HG03558 (cell line): Measurements from ENCODE around the gene SOX18.
A peak's percentile ranks its signal among the peaks of the same experiment; 100 is the strongest.

Experiments
- ATAC-seq: cut with Tn5 transposase; IDR thresholded peaks from one replicate; pipeline ENCODE4 v1.9.1; 2021; ENCODE audit warnings: moderate number of reproducible peaks; ENCODE audit not compliant: unreplicated experiment; ENCODE audit errors: extremely low read depth

SOX18 gene

DNA sequence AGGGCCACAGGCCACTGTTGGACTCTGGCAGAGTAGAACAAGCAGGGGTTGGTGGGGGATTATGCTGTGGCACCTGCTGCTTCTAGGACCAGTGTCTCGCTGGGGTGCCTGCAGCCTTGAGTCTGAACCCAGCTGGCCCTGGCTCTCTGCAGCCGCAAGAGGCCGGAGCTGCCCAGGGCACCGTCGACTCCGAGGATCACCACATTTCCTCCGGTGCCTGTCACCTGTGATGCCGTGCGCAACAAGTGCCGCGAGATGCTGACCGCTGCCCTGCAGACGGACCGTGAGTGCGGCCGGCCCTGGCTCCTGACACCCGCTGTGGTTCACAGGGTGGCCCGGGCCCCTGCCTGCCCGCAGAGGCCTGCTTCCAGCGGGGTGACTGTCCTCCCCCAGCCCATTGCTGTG is 19.8 kb upstream of the SOX18 start:
- ATAC-seq, result no peak

DNA sequence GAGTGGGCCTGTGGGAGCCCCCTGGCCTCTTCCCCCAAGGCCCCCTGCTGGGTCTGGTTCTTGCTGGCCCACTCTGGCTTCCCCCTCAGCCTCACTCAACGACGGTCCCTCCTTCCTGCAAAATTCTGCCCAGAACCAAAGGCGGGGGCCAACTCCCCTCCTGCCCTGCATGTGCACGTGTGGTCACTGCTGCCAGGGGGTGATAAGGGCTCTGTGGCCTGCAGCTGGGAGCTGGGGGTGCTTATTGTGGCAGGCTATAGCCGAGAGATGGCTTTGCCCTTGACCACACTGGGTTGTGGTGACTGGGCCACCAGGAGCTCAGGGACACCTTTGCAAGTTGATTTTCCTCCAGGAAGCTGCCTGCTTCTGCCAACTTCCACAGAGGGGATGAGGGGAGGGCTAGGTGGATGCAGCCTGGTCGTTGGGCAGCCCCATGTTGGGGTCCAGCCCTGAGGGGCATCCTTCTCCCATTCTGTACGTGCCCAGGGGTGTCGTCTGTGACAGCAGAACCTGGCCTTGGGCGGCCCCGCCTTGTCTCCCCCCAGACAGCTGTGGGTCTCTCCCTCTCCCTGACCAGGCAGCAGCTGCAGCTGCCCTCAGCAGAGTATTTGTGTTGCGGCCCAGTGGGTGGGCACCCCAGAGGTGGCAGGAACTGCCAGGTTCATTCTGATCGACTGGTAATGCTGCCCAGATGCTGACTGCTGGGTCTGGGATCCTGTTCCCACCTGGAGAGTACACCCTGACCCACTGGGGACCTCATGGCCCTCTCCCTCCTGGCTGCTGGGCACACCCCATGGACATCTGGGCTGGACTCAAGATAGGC is 19.2 kb upstream of the SOX18 start:
- ATAC-seq, result no peak

DNA sequence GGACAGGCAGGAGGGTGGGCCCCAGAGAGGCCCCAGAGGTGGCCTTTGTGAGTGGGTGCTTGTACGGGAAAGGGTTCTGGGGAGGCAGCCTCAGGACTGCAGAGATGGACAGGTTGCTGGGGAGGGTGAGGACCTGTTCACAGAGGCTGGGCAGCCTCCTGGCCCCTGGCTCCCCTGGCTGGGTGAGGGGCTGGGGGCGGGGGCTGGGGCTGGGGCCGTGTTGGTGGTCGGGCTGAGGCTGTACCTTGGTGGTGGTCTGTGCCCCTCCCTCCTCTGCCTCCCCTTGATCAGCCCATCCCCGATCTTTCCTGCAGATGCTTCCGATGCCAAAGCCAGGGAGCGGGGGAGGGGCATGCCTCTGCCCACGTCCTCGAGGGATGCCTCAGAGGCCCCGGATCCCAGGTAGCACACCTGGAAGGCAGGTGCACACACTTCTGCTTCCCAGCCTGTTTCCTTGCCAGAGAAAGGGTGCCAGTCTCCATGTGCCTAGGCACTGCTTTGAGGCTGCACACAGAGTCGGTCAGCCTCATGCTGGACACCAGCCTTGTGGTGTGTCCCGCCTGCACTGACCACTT is 18.4 kb upstream of the SOX18 start:
- ATAC-seq, result no peak

DNA sequence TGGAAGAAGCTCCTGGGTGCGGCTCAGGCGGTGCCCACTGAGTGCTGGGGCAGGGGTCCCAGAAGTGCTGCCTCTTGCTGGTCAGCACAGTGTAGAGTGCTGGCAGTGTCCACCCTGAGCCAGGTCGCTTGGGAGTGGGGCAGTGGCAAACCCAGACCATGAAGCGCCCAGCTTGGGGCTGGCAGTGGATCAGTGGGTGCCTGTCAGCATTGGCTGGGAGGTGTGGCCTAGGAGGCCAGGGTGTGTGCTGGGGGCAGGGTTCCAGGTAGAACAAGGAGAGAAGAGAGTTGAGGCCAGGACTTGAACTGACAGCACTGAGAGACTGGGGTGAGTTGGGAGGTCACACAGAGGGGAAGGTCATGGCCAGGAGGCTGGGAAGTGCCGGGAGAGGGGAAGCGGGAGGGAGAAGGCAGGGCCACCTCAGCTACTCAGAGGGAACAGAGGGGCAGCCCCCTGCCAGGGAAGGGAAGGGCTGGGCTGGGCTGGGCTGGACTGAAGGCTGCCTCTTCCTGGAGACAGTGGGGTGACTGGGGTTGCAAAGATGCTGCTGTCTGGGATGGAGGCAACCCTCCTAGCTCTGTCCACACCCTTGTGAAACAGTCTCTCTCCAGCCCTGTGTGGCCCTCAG is 17.7 kb upstream of the SOX18 start:
- no peak for ATAC-seq

DNA sequence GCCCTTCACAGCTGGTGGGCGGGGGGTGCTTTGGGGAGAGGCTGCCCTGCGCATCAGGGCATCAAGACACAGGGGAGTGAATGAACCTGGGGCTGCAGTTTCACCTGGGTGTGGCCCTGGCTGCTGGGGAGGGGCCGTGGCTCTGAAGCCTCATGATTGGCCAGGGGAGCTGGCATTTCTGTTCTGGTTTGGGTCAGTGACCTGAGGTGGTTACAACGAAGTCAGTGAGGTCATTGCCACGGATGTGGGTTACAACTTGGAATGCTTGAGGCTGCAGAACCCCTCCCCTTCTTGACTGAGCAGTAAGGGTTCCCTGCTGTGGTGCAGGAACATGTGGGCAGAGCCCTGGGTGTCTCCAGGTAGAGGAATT is 16.5 kb upstream of the SOX18 start:
- no peak for ATAC-seq

DNA sequence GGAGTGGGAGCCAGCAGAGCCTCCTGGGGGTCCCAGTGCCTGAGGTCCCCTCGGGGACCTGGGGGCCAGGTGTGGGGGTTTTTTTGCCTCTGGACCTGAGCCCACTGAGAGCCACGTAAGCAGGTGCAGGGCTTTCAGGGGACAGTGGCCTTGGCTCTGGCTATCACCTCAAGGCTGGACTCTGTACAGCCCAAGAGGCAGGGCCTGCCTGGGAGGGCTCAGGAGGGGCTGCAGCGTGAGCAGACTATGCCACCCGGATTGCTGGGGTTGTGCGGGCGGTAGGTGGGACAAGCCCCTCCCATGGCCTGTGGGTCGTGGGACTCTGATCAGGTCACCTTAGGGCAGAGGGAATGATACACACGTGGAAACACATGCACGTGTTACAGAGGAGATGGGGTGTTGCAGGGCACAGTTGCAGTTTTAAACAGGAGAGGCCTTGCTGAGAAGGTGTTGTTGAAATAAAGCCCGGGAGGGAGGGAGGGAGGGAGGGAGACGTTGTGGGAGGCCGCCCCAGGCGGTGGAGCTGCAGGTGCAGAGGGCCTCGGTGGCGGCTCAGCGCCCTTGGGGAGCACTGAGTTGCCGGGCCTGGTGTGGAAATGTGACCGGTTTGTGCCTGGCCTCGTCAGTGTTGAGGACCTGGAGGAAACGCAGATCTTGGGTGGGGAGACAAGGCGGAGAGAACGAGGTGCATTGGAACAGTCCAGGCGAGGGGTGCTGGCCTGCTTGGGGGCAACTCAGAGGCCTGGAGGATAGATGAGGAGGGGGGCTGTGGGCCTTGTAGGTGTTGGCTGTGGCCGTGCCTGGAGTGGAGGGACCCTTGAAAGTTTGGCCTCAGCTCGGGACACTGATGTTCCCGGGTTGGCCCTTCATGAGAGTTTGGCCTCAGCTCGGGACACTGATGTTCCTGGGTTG is 15.9 kb upstream of the SOX18 start:
- ATAC-seq, result no peak

DNA sequence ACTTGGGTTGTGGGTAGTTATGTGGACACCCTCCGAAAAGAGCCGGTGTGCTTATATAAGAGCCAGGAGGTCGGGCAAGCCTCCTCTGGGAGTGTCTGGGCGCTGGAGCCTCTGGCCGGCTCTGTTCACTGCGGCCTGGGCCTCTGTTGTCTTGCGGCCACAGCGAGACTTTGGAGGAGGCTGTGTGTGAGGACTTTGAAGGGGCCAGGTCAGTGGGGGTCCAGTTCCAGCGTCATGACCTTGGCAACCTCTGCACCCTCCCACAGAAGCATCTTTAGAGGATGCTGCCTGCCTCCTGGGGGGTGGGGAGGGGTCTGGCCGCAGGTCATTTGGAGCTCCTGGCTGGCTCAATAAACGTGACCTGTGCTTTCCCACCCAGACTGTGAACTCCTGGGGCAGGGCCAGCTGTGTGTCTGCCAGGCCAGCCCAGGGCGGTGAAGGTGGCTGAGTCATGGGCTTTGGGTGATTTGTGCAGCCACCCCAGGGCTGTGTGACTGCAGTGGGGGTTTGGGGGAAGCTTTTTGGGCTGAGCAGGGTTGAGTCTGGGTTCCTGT is 14.8 kb upstream of the SOX18 start:
- no peak for ATAC-seq

DNA sequence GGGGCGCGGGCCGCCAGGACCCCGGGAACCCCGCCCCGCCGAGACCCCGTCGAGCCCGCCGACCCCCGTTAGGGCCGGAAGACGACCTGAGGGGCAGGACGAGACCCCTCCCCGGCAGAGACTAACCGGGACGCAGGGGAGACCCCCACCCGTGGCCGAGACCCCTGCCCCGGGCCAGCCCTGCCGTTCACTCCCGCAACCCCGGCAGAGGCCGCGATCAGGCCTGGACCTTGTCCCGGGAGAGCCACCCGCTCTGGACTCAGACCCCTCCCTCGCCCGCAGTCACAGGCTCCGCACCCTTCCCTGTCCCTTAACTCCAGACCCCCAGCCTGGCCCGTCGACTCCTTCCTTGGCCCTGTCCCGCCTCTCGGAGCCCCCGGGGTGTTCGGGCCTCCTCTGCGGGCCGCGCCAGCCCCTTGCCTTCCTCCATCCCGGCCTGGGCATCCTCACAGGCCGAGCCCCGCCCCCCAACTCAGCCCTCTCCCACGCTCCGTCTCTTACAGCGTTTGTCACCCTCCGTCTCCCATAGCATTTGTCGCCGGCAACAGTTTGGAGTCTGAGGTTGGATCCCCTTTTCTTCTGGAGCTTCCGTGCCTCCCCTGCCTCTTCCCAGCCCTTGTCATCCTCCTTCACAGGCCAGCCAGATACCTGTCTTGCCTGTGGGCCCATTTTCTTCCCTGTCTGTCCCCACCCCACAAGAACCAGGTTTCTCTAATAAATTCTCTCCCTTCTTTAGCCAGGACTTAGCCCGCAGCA is 14.1 kb upstream of the SOX18 start:
- ATAC-seq, result no peak

DNA sequence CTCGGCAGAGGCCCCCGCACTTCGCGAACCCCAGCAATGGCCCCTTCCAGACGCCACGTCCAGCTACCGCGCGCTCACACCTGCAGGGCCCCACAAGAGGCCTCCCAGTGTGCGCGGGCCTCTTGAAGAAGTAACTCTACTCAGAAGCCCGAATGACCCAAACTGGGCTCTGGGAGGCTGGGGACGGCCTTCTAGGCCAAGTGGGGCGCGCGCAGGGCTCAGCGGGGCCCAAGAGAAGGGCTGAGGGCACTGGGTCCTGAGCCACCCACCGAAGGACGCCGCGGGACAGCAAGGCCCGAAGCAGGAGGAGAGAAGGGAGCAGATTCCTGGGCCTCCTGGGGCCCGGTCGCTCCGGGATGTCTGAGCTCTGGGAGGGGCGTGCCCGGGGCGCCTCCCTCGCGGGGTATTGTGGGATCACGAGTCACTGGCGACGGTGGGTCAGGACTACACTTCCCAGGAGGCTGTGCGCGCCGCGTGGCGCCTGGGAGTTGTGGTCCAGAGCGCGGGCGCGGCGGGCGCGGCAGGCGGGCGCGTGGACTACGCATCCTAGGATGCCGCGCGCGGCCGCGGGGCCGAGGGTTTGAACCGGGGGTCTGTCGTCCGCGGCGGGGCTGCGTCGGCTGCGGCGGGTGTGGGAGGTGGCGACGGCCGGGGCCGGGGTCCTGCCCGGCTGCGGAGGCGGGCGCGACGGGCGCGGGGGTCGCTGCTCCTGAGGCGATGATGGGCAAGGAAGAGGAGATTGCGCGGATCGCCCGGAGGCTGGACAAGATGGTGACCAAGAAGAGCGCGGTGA is 13.4 kb upstream of the SOX18 start, which contains the start of gene TCEA2:
TCEA2 (plus strand) TSS at position 603 of the 793 bp plus-strand sequence; CDS start at position 718, 115 bp downstream.
- ATAC-seq, result peak; percentile 67

DNA sequence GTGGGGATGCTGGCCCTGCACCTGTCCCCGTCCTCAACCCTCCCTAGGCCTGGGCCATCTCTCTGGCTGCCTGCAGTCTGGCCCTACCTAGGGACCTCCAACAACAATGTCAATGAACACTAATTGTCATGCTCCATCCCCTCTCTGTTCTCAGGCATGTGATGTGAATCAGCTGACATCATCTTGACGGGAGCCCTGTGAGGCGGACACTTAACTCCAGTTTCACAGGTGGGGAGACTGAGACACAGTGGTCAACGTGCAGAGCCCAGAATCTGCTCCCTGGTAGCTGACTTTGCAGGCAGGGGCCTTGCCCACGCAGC is 12.8 kb upstream of the SOX18 start:
- no peak for ATAC-seq

DNA sequence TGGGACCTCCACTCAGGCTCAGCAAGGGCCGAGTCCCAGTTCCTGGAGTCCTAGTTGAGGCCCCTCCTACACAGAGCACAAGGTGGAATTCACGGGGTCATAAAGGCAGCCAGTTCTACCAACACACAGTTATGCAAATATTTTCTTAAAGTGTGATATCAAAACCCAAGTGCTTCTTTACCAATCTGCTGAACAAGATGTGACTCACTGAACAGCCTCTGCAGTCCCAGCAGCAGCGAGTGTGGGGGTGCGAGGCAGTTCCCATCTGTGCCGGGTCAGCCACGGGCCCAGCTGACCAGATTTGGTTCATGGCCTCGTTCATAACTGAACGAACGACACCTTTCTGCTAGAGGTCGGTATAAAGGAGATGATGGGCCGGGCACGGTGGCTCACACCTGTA is 9.1 kb upstream of the SOX18 start:
- no peak for ATAC-seq

DNA sequence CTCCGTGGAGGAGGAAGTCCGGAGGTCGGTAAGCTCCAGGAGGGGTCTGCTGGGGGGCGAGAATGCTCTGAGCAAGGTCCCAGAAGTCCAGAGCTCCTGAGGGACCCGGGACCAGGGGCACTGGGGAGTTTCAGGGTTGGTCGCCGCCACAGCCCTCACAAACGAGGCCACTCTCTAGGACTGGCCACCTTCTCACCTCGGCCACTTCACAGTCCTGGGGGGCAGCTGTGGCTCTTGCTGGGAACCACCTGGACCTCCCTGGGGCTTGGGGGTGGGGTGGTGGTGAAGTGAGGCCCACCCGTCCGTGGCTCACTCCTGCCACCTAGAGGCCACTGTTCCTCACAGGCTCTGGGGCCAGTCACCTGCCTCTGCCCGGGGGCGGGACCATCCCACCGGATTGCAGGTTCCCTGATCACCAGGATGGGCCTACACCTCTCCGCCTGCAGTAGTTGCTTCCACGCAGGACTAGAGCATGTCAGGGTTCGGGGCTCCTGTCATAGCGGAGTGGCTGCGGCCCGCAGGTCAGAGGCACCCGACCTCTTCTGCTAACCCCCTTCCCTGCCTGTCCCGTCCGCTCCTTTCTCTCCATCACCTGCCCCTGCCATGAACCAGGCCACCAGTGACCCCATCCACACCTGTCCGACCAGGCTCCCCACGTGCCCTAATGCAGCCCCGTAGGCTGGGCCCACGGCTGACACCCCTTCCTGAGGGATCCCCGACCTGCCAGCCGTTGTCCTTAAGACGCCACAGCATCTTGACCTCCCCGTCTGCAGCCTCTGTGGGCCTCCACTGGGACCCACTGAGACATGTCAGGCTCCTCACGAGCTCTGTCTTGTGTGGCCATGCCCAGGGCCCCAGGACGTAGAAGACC is 8.4 kb upstream of the SOX18 start:
- ATAC-seq, result no peak

DNA sequence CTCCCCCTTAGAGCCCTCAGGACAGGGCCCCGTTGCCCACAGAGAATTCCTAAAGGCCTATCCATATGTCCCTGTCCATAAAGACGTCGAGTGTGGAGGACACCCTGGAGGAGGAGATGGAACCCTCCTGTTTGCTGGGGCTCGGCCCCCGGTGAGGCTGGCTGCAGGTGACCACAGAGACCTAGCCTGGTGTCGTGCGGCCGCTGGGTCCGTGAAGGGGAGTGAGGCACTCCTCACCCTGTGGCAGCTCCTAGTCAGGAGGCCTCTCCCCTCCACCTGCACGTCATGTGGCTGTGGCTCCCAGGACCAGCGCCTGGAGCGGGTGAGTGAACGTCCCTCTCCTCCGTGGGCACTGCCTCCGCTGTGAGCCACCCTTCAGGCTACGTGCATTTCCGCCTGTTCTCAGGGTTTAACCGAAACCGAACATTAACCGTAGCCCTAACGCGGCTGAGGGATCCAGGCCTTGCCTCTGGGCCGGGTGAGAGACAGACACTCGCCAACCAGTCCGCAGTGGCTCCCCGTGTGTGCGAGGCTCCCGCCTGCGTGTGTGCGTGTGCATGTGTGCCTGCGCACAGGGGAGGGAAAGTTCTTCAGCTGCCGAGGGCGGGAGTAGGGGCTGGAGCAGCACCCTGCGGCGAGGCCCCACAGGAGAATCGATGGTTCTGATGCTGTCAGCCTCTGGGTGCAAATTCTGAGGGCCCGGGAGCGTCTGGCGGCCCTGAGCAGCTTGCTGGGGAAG is 7.6 kb upstream of the SOX18 start:
- ATAC-seq, result no peak

DNA sequence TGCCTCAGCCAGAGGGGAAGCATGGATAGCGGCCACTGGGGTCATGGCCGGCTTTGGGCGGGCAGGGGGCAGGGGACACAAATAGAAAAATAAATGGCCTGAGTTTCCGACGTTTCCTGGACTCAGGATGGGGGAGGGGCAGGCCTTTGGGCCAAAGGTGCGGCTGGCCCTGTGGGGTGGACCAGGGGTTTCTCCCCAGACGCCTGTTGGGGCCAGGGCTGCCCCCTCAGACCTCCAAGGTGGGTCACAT is 7.1 kb upstream of the SOX18 start:
- ATAC-seq, result no peak

DNA sequence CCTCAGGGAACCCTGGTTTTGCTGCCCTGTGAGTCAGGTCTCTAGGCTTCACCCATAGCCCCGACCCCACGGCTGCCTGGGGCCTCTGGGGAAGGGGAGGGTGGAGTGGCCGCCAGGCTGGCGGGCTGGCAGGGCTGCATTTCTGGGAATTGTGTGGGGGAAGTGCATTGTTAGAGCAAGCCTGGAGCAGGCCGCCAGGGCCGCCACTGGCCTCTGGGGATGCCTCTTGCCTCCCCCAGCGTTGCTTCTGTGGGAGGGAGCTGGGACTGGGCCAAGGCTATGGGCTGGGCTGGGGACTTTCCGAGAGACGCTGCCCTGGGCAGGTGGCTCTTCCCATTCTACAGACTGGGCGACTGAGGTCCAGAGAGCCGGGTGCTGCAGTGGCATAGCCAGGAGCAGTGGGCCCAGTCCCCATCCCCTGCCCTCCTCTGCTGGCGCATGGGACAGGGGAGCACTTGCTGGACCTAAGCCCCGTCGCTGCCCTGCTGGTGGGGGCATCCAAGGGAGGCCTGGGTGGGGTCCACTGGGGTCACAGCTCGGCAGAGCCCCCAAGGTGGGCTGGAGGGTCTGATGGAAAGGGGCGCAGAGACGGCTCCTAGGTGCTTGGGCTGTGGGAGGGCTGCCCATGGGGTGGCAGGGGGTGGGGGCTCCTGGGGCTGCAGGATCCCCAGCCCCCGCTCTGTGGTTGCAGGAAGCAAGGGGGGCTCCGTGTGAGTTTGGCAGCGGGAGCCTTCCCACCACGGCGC is 6.6 kb upstream of the SOX18 start:
- no peak for ATAC-seq

DNA sequence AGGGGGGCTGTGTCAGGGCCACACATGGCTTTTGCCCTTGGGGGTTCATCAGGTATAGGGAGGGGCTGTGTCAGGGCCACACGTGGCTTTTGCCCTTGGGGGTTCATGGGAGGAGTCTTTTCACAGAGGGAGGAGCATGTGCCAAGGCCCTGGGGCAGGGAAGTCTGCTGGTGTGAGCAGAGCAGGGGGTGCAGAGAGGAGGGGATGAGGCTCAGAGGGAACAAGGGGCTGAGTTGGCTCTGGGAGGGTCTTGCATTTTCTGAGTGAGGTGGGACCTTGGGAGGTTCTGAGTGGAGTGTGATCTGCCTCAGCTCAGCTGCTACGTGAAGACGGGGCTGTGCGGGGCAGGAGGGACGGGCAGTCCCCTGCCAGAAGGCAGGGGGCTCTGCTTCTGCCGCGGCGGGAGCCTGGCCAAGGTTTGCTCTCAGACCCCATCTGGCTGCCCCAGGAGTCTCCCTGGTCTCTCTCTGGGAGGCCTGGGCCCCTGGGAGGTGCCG is 6.0 kb upstream of the SOX18 start:
- no peak for ATAC-seq
